Glomerular visceral epithelial cell (primary cell): ENCODE measurements around the gene TRIM25.

ENCODE experiments used
- DNase-seq: peaks from one replicate; pipeline ENCODE4 v3.0.0-alpha.2; 2016; ENCODE audit errors: extremely low spot score

The TRIM25 gene

GRCh38 chr17:56894859-56895455 is 18.9 kb downstream of the TRIM25 start:
- no peak for DNase-seq

GRCh38 chr17:56893503-56893902 is 20.3 kb downstream of the TRIM25 start:
- DNase-seq, result no peak

DNA sequence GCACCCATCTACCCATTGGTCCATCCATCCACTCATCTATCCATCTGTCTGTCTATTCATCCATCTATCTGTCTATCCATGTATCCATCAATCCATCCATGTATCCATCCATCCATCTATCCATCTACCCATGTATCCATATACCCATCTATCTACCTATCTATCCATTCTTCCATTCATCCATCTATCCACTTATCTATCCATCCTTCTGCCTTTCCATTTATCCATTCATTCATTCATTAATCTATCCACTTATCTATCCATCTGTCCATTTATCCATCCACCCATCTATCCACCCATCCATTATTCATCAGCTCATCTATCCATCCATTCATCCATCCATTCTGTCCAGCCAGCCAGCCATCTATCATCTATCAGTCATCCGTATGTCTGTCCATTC is 21.5 kb downstream of the TRIM25 start:
- DNase-seq, result no peak

GRCh38 chr17:56891751-56892150 is 22.1 kb downstream of the TRIM25 start:
- no peak for DNase-seq

GRCh38 chr17:56890906-56891674 is 22.8 kb downstream of the TRIM25 start:
- no peak for DNase-seq

DNA sequence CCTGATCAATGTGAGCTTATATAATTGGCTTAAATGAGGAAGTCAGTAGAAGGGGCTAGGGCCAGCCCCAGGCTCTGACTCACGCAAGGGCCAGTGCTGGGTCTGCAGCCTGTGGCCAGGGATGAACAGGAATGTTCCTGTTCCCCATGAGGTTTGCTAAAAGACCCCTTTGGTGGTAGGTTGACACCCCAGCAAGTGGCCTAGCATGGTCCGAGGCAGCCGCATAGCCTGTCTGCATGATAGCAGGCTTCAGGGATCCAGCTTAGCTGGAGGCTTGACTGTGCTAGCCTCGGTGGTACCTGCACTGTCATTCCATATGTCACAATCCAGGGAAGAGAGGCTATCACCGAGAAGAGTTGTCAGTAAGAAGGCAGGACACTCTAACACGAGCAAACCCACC is 23.5 kb downstream of the TRIM25 start:
- no peak for DNase-seq

DNA sequence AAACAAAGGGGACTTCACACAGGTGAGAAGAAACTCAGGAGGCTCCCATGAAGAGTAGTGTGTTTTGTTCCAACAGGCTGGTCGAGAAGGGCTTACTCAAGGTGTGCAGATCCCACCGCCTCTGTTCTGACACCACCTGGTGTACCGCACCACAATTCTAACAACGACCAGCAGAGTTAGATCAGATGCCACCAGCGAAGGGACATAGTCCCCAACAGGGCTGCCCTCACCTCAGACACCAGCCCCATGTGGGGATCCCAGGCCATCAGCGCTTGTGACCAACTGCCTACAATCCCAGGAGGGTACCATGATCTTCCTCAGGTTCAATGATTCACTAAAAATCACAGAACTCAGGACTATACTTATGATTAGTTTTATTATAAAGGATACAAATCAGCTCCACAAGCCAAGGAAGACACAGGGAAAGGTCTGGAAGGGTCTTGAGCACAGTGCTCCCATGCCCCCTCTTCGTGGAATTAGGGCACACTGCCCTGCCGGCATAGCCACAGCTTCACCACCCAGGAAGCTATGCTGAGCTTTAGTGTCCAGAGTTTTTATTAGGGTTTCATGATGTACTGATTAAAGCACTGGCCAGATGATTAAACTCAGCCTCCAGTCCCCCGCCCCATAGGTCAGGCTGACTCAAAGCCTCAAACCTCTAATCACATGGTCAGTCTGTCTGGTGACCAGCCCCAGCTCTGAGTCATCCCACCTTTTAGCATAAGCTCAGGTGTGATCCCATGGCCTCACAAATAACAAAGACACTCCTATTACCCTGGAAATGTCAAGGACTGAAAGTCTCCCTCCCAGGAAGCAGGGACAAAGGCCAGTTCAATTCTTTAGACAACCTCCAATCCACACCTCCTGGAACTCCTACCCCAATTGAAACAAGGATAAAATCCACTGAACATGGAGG is 26.0 kb downstream of the TRIM25 start:
- no peak for DNase-seq

DNA sequence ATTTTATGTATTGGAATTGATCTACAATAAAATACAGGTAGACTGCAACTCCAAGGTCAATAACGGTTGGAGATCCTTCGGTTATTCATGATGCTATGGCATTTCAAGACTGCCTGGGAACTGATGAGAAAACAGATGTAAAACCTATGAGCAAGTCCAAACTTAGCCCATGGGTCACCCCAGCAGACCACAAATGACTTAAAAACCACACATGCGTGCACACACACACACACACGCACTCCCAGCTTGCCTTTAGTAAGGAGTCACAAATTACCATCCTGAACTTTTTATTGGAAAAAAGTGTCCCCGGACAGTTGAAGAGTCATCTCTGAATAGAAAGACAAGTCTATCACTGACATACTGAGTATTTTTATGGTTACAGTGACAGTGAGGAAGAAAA is 26.7 kb downstream of the TRIM25 start:
- no peak for DNase-seq

DNA sequence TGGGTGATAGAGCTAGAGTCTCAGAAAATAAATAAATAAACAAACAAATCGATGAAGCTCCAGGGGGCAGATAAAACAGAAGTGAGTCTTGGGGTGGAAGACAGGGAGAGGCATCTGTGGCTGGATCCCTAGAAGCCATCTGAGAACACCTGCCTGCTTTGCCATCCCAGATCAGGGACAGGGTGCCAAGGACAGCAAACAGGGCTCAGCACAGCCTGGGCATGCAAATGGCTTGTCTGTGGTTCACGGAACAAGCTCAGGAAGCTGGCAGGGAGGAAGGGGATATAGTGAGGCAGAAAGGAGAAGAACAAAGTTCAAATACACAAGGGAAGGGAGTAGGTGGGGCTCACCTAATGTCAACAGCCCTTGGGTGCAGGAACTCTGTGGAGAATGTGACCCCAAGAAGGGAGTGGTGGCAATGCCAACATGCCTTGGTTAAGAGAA is 27.5 kb downstream of the TRIM25 start:
- DNase-seq, result no peak

DNA sequence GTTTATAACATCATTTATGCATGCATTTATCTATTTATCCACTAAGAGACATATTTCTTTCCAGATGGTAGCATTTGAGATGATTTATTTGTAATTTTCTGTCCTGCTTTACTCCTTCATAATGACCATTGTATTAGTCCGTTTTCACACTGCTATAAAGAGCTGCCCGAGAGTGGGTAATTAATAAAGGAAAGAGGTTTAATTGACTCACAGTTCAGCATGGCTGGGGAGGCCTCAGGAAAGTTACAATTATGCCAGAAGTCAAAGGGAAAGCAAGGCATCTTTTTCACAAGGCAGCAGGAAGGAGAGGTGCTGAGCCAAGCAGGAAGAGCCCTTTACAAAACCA is 28.6 kb downstream of the TRIM25 start:
- DNase-seq, result no peak

DNA sequence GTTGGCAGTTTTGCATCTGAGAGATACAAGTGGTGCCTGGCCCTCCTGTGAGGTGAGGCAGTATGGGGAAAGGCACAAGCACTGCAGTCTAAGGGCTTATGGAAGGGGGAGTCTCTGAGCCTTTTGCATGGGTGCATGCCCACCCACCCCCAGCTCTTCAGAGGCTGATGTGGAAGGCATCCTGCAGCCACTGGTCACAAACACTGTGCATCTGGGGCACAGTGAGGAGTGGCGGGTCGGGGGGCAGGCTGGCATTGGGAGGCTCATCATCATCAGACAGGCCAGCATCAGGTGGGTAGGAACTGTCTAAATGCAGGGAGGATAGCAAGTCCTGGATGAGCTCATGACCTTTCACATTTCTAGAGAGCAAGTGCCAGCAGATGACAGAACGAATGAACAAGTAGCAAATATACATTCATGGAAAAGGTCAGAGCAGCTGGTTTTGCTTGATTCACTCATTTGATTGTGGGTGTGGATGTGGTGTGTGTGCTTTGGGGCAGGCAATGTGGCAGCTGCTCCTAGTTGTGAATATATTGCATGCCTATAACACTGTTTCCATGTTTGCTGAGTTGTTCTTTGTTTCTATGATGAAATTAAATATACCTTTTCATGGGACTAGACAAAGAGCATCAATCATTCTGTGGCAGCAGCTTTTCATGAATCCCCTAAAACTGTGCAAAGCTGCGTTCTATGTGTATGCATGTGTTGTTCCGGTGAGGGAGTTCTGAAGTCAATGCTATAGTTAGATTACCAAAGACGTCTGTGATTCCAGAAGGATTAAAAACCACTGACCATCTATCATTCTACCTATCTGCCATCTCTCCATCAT is 29.2 kb downstream of the TRIM25 start:
- no peak for DNase-seq

GRCh38 chr17:56883616-56884015 is 30.2 kb downstream of the TRIM25 start:
- no peak for DNase-seq

GRCh38 chr17:56881685-56882295 is 32.1 kb downstream of the TRIM25 start:
- no peak for DNase-seq

- DNase-seq, result no peak
Observed at GRCh38 chr17:56880571-56880970, 33.3 kb downstream of the TRIM25 start.

GRCh38 chr17:56880133-56880532 is 33.7 kb downstream of the TRIM25 start:
- no peak for DNase-seq

- no peak for DNase-seq
Observed at GRCh38 chr17:56879280-56879679, 34.6 kb downstream of the TRIM25 start.

- DNase-seq, result no peak
Observed at GRCh38 chr17:56876766-56877179, 37.1 kb downstream of the TRIM25 start.

DNA sequence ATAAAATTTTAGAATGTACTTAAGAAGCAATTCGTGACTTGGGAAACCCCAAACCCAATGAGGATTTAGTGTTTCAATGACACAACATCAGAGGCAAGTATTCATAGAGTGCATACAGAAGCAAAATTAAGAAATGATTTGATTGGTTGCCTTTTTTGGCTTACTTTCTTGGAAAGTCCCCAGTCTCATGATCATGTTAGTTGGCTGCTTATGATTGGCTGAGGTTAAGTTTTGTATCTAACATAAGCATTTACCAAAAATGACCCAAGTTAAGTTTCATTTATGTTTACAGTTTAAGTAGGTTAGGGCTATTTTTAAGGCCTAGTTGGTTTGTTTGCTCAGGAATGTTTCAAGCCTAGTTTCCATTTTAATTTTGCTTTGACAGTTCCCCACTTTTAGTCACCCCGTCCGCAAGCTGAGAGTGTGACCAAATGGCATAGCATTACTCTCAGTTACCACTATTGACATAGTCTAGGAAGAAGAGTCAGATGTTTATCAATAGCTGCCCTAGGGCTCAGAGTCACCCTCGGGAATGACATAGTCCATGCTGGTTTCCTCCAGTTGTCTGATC is 43.7 kb downstream of the TRIM25 start:
- DNase-seq, result no peak

GRCh38 chr17:56868716-56869115 is 45.1 kb downstream of the TRIM25 start:
- no peak for DNase-seq

DNA sequence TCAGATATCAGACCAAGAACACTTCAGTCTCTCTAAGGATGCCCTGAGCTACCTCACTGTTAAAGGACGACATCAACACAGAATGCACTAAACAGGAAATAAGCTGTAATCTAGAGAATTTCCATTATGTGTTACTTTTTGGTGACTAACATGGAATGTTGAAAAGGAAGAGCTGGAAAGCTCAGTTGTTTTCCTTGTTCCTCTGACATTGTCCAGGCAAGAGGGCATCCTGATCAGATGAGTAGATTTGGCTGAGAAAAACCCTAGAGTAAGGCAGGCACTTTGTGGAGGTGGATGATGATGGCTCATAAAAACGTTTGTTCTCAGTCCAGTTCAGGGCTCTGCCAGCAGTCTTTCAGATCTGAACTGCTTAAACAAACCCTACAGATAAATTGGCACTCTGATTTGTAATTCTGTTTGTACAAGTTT is 45.9 kb downstream of the TRIM25 start:
- no peak for DNase-seq

GRCh38 chr17:56866496-56866895 is 47.4 kb downstream of the TRIM25 start:
- no peak for DNase-seq
